Stimulated activated CD8-positive, alpha-beta memory T cell treated with anti-CD3 and anti-CD28 coated beads, Interleukin-7, amount 100 ng/mL, for 4 hours (primary cell): ENCODE data around the gene AS3MT.
"Not testable (repeated sequence)": the region's sequence is repeated elsewhere in the genome, so short reads cannot be mapped to it uniquely, and the experiment has no call there.

ENCODE experiments used
- DNase-seq, 2 donors: peaks; one replicate each; pipeline ENCODE4 v3.0.0-alpha.2; 2020; ENCODE audit warnings: low read depth in 2 of 2

AS3MT gene

GRCh38 chr10:102869258-102870198, at the start of gene AS3MT:
Gene AS3MT, plus strand, starts transcription at chr10:102869470. Its CDS starts 123 bp downstream, at chr10:102869593.
- no peak for DNase-seq

GRCh38 chr10:102820008-102820407, 49.3 kb upstream of the AS3MT start:
- not testable (repeated sequence) for DNase-seq

- DNase-seq: no peak
Measured at GRCh38 chr10:102822222-102822621, 47.0 kb upstream of the AS3MT start.

- no peak for DNase-seq
Measured at GRCh38 chr10:102824664-102825063, 44.6 kb upstream of the AS3MT start.

GRCh38 chr10:102826148-102826796, 43.0 kb upstream of the AS3MT start:
- DNase-seq: no peak

GRCh38 chr10:102827597-102827975, 41.7 kb upstream of the AS3MT start:
- no peak for DNase-seq

- no peak for DNase-seq
Measured at GRCh38 chr10:102831322-102832071, 37.8 kb upstream of the AS3MT start.

GRCh38 chr10:102832248-102832647, 37.0 kb upstream of the AS3MT start:
- no peak for DNase-seq

GRCh38 chr10:102832987-102833386, 36.3 kb upstream of the AS3MT start:
- DNase-seq: no peak

GRCh38 chr10:102834143-102834542, 35.1 kb upstream of the AS3MT start:
- no peak for DNase-seq

- peak; percentile 49 to 52 for DNase-seq
Measured at GRCh38 chr10:102835007-102835482, 34.2 kb upstream of the AS3MT start.

GRCh38 chr10:102837230-102837721, 32.0 kb upstream of the AS3MT start, which contains the start of gene CYP17A1:
Gene CYP17A1, minus strand, starts transcription at chr10:102837413. Its CDS starts 52 bp downstream, at chr10:102837361.
- DNase-seq: no peak

GRCh38 chr10:102838276-102838927, 30.9 kb upstream of the AS3MT start:
- DNase-seq: not testable (repeated sequence)

- no peak for DNase-seq
Measured at GRCh38 chr10:102841827-102842345, 27.4 kb upstream of the AS3MT start.

GRCh38 chr10:102843139-102843538, 26.1 kb upstream of the AS3MT start:
- not testable (repeated sequence) for DNase-seq

- not testable (repeated sequence) for DNase-seq
Measured at GRCh38 chr10:102844190-102844776, 25.0 kb upstream of the AS3MT start.

- no peak for DNase-seq
Measured at GRCh38 chr10:102845352-102845902, 23.8 kb upstream of the AS3MT start.

- no peak for DNase-seq
Measured at GRCh38 chr10:102850025-102850518, 19.2 kb upstream of the AS3MT start.

- DNase-seq: not testable (repeated sequence)
Measured at GRCh38 chr10:102853237-102853636, 16.0 kb upstream of the AS3MT start.
